K562 (cell line): ENCODE measurements around the gene BRD3. TPM values are rescaled to one million over a fixed set of nuclear protein-coding genes. Genes with fewer than 3 reads are reported as not detected.

ENCODE experiments used
- ATAC-seq: fragments of 200-7000 bp; cut with Tn5 transposase; 3 replicates; pipeline ENCODE4 v1.9.1; 2020; ENCODE audit warnings: moderate library complexity
- BruUV-seq: library from RNA; stranded (reverse); fragments of 400-500 nt; replicated peaks from 2 replicates; lab custom pipeline; 2021; lab: Mats Ljungman, UMichigan
- CTCF ChIA-PET: fragments of 300-600 bp; formaldehyde crosslinking; extraction: SDS; loops from one replicate; lab custom pipeline; 2021; ENCODE audit warnings: low intra/inter-chr PET ratio; lab: Yijun Ruan, JAX
- POLR2A ChIA-PET: fragments of 300-600, 350-650 bp; sonication (Branson Sonifier 250); formaldehyde crosslinking; extraction: SDS; loops from one replicate; lab custom pipeline; 2021; ENCODE audit warnings: antibody characterized with exemption, inconsistent platforms; lab: Yijun Ruan, JAX
- DNase-seq, 4 experiments: peaks; one replicate each; pipeline versions ENCODE4 v3.0.0 to v3.0.0-alpha.2; 2011 to 2018; ENCODE audit warnings: low spot score in 3 of 4, mixed read lengths in 3 of 4; ENCODE audit errors: extremely low read depth in 1 of 4
- FAIRE-seq: peaks from 2 replicates; lab custom pipeline; 2011; peaks lifted over from hg19 to GRCh38; lab: Jason Lieb, UNC
- H2AFZ ChIP-seq: 2 replicates; pipeline ENCODE4 v1.6.0; 2011; ENCODE audit warnings: low read depth, low read length, control low read depth, inconsistent platforms
- H3K27ac ChIP-seq: fragments of 200-600 bp; 3 replicates; pipeline ENCODE4 v1.8.0; 2011; ENCODE audit warnings: low read depth, mild to moderate bottlenecking, control low read depth, inconsistent platforms, low read length, moderate library complexity, mixed read lengths; ENCODE audit errors: extremely low read depth
- H3K27me3 ChIP-seq, 2 experiments: fragments of 300-600 bp in 1 of 2; 2 replicates in 1 of 2; 3 replicates in 1 of 2; pipeline versions ENCODE4 v1.6.0 to v1.8.0; 2011; ENCODE audit warnings: inconsistent platforms in 2 of 2, low read length in 2 of 2, mild to moderate bottlenecking in 1 of 2, mixed read lengths in 1 of 2, moderate library complexity in 1 of 2; ENCODE audit not compliant: control insufficient read depth in 2 of 2, insufficient read depth in 2 of 2
- H3K36me3 ChIP-seq: fragments of 300-600 bp; 3 replicates; pipeline ENCODE4 v1.8.0; 2011; ENCODE audit warnings: mild to moderate bottlenecking, low read length, inconsistent platforms; ENCODE audit not compliant: control insufficient read depth, insufficient read depth
- H3K4me1 ChIP-seq, 2 experiments: fragments of 200-600 bp in 1 of 2; replicated peaks in 1 of 2; 2 replicates in 1 of 2; 3 replicates in 1 of 2; pipeline versions ENCODE4 v1.5.1 to v1.8.0; 2011; ENCODE audit warnings: inconsistent platforms in 2 of 2, low read length in 2 of 2, mild to moderate bottlenecking in 1 of 2, mixed read lengths in 1 of 2, moderate library complexity in 1 of 2; ENCODE audit not compliant: control insufficient read depth in 2 of 2, insufficient read depth in 2 of 2
- H3K4me2 ChIP-seq: 2 replicates; pipeline ENCODE4 v1.6.1; 2011; ENCODE audit warnings: low read length, control low read depth, inconsistent platforms, mixed read lengths; ENCODE audit not compliant: insufficient read depth
- H3K4me3 ChIP-seq: fragments of 200-600 bp; sonication (generic), shearing (Covaris generic); 2 replicates; pipeline ENCODE4 v1.5.1; 2016; ENCODE audit warnings: control low read depth, inconsistent platforms
- H3K79me2 ChIP-seq: fragments of 200-600 bp; 3 replicates; pipeline ENCODE4 v1.8.0; 2011; ENCODE audit warnings: low read length, inconsistent platforms; ENCODE audit not compliant: control insufficient read depth, insufficient read depth
- H3K9ac ChIP-seq, 2 experiments: 2 replicates each; pipeline versions ENCODE4 v1.6.0 to v1.6.1; 2011; ENCODE audit warnings: low read depth in 2 of 2, low read length in 2 of 2, control low read depth in 1 of 2, inconsistent platforms in 1 of 2, mild to moderate bottlenecking in 1 of 2, mixed read lengths in 1 of 2; ENCODE audit not compliant: insufficient read depth in 1 of 2
- H3K9me1 ChIP-seq: one replicate; pipeline ENCODE4 v1.6.0; 2011; ENCODE audit warnings: inconsistent platforms, mild to moderate bottlenecking, low read length, moderate library complexity; ENCODE audit not compliant: control insufficient read depth, insufficient read depth
- H3K9me3 ChIP-seq: replicated peaks from 2 replicates; pipeline ENCODE4 v1.5.1; 2011; ENCODE audit warnings: low read depth, low read length, inconsistent platforms; ENCODE audit not compliant: control insufficient read depth, insufficient read depth
- H4K20me1 ChIP-seq: replicated peaks from 2 replicates; pipeline ENCODE4 v1.6.1; 2011; ENCODE audit warnings: low read length, inconsistent platforms, mixed read lengths; ENCODE audit not compliant: control insufficient read depth, insufficient read depth
- CTBP1 ChIP-seq: fragments of 450-650 bp; IDR thresholded peaks from 2 replicates; pipeline ENCODE4 v1.6.1; 2016; ENCODE audit warnings: borderline replicate concordance
- CUX1 ChIP-seq: fragments of 200-800 bp; sonication (Bioruptor generic); IDR thresholded peaks from 2 replicates; pipeline ENCODE4 v1.6.1; 2016; ENCODE audit warnings: missing genetic modification characterization, missing compliant biosample characterization
- HDAC1 ChIP-seq, 2 experiments: fragments of 450-650 bp; IDR thresholded peaks; 2 replicates each; pipeline ENCODE4 v1.6.1; 2016 to 2017; ENCODE audit warnings: inconsistent platforms in 1 of 2, mild to moderate bottlenecking in 1 of 2, moderate library complexity in 1 of 2
- KDM1A ChIP-seq, 2 experiments: fragments of 450-650 bp; IDR thresholded peaks; 2 replicates each; pipeline ENCODE4 v1.6.1; 2016; ENCODE audit warnings: mild to moderate bottlenecking in 2 of 2
- RHOXF2B ChIP-seq: fragments of 250-450 bp; sonication (Bioruptor Pico); conservative IDR thresholded peaks from 2 replicates; pipeline ENCODE4 v1.5.1; 2021
- SRSF1 ChIP-seq: fragments of 200-400 bp; formaldehyde crosslinking; IDR thresholded peaks from 2 replicates; pipeline ENCODE4 v1.6.1; 2017; ENCODE audit warnings: mild to moderate bottlenecking, low read depth, low read length, moderate library complexity
- ZNF655 ChIP-seq: fragments of 250-450 bp; sonication (Bioruptor Pico); IDR thresholded peaks from 2 replicates; pipeline ENCODE4 v1.5.0; 2021
- WGBS: fragments of 100-300 bp; shearing (Covaris generic); methylation state at CpG from one replicate; pipeline ENCODE4 v1.1.6; 2016; ENCODE audit warnings: low coverage, mixed read lengths; ENCODE audit not compliant: insufficient coverage; ENCODE audit errors: missing lambda C conversion rate; 5-methylcytosine and 5-hydroxymethylcytosine counted together
- in situ Hi-C: fragments of 300-500 bp; cut with MboI; formaldehyde crosslinking; loops from 4 replicates; pipeline ENCODE4 v1.15.0; 2018; ENCODE audit warnings: inconsistent platforms, mixed read lengths
- intact Hi-C: fragments of 100-400 bp; cut with micrococcal nuclease; formaldehyde crosslinking; loops from 2 replicates; pipeline ENCODE4 v1.14.2; 2022
- polyA plus RNA-seq, 8 experiments: library from polyadenylated mRNA; depleted of rRNA in 4 of 8; stranded (reverse) in 5 of 8; unstranded in 3 of 8; fragments of >200 nt; fragmentation: Nextera tagmentation in 2 of 8; fragmentation: Illumina TruSeq in 1 of 8; extraction: Ambion mirVana in 2 of 8; extraction: Trizol in 1 of 8; gene quantifications; 2 replicates each; pipeline versions ENCODE4 v1.2.1 to v1.2.3, GENCODE V29; 2011 to 2014; ENCODE audit warnings: inconsistent platforms in 1 of 8, missing spikeins in 1 of 8
- total RNA-seq, 7 experiments: library from RNA; depleted of rRNA in 6 of 7; stranded (reverse); fragments of >200 nt in 6 of 7; fragmentation: Illumina TruSeq in 2 of 7; extraction: Trizol in 2 of 7; gene quantifications; 2 replicates each; pipeline versions ENCODE4 v1.2.1 to v1.2.3, GENCODE V29; 2011 to 2021; ENCODE audit warnings: low replicate concordance in 1 of 7

Gene BRD3
- total and polyA plus RNA-seq, 9 of the 15 experiments (the other 6 are each of a cell fraction or from before 2014, with no cell fraction given): 0.82 to 37.1 (median 4.2) TPM

- H3K9ac ChIP-seq: no peak overlapping the region
- intact Hi-C loops: no loop called here
- H3K4me1 ChIP-seq: no peaks in the 10 kb centered on the region
- H3K4me2 ChIP-seq: no peak overlapping the region
- FAIRE-seq (no peak), DNase-seq (no peak), ATAC-seq (no peak)
- H3K9me3 ChIP-seq: no peaks in the 10 kb centered on the region
- H4K20me1 ChIP-seq: peaks cover 4% of the 10 kb centered on the region; the same call in 1 of the 2 replicates
- CTCF ChIA-PET: no interaction called here
- H3K27ac ChIP-seq: no peak overlapping the region
- no peaks in the 10 kb centered on the region for H3K36me3 ChIP-seq
- peaks cover 13 to 31% of the 10 kb centered on the region in 2 experiments; a peak in 3 of 5 replicates for H3K27me3 ChIP-seq
- H3K79me2 ChIP-seq: no peaks in the 10 kb centered on the region
- in situ Hi-C loops: no loop called here
- H3K4me3 ChIP-seq: no peak overlapping the region
- no peak overlapping the region for H2AFZ ChIP-seq
- WGBS: 0% methylated on average over 4 of the region's 5 CpGs
- POLR2A ChIA-PET: no interaction called here
- H3K9me1 ChIP-seq: no peaks in the 10 kb centered on the region
- BruUV-seq: no TSS peak
- TF ChIP-seq CTBP1: 0 out of 2 replicates have a peak, but pooled peaks have one; percentile 32
- TF ChIP-seq SRSF1: no peak
- TF ChIP-seq KDM1A (IDR thresholded peaks at IDR 0.05): peak; percentile 27 to 40; a peak in 2 of 4 replicates
- TF ChIP-seq HDAC1 (IDR thresholded peaks at IDR 0.05): 0 out of 4 replicates have a peak, but pooled peaks of 1 of the 2 experiments have one; percentile 26
- TF ChIP-seq, all 486 proteins: peak for 3
Measured at GRCh38 chr9:134103391-134103998, 35.7 kb upstream of the BRD3 start.

- CTCF ChIA-PET: interaction anchor here (0.5 to 0.7 kb wide), 2 partner anchors 284 to 1843 kb away, joined by 3 read pairs; no protein-coding TSS in a partner anchor
- H3K27ac ChIP-seq: no peak overlapping the region
- ATAC-seq (no peak), DNase-seq (no peak), FAIRE-seq (no peak)
- no peaks in the 10 kb centered on the region for H3K36me3 ChIP-seq
- H2AFZ ChIP-seq: no peak overlapping the region
- H3K4me2 ChIP-seq: no peak overlapping the region
- peaks cover 15 to 27% of the 10 kb centered on the region in 2 experiments; a peak in 3 of 5 replicates for H3K27me3 ChIP-seq
- H3K4me3 ChIP-seq: no peak overlapping the region
- no peak overlapping the region for H3K9ac ChIP-seq
- intact Hi-C loops (no loop called here), in situ Hi-C loops (no loop called here)
- H3K9me1 ChIP-seq: no peaks in the 10 kb centered on the region
- BruUV-seq: no TSS peak
- H4K20me1 ChIP-seq: peaks cover 4% of the 10 kb centered on the region; the same call in 1 of the 2 replicates
- no peaks in the 10 kb centered on the region for H3K4me1 ChIP-seq
- POLR2A ChIA-PET: interaction anchor here (0.6 kb wide), 1 partner anchor 254 kb away, joined by 3 read pairs; no protein-coding TSS in a partner anchor
- H3K79me2 ChIP-seq: no peaks in the 10 kb centered on the region
- 6% methylated on average over 11 of the region's 11 CpGs for WGBS
- H3K9me3 ChIP-seq: no peaks in the 10 kb centered on the region
- TF ChIP-seq CUX1 (CRISPR knock-in tag) (no peak), RHOXF2B (CRISPR knock-in tag) (no peak), ZNF655 (CRISPR knock-in tag) (no peak)
Measured at GRCh38 chr9:134101623-134102149, 33.9 kb upstream of the BRD3 start.
